ENCODE measurements around the gene KLHL17. TPM values are rescaled to one million over a fixed set of nuclear protein-coding genes. Genes with fewer than 3 reads are reported as not detected.

Gene KLHL17
- total and polyA plus RNA-seq, 10 donors, result 12.0 to 31.6 (median 18.8) TPM

GRCh38 chr1:962381-963300, 2.3 kb downstream of the KLHL17 start:
- Histone ChIP-seq H3K36me3 (peaks cover 0 to 34% (median 6%) of the 10 kb centered on the region in 6 donors), H3K4me3 (no peak overlapping the region), H3K9me3 (no peaks in the 10 kb centered on the region), H3K27me3 (replicated peaks in 1 of 7) (peaks cover 0 to 33% (median 0%) of the 10 kb centered on the region in 7 donors), H3K27ac (no peak overlapping the region), H3K4me1 (peaks cover 27 to 73% (median 51%) of the 10 kb centered on the region in 6 donors)
- DNase-seq, result no peak
- WGBS, 5 donors, result 86 to 94% (median 92%) methylated on average over 33 to 57 of the region's 57 CpGs
- intact Hi-C loops (cut with DNase I; ENCODE audit: low total_unique reads), result no loop called here
- TF ChIP-seq CTCF (IDR thresholded peaks at IDR 0.05 in 8 of 11, conservative IDR thresholded peaks at IDR 0.05 in 3 of 11) (no peak), POLR2A (IDR thresholded peaks at IDR 0.05) (no peak), POLR2AphosphoS5 (IDR thresholded peaks at IDR 0.05) (no peak)

- H3K9me3 ChIP-seq, result no peaks in the 10 kb centered on the region
- peaks cover 0 to 34% (median 6%) of the 10 kb centered on the region in 6 donors for H3K36me3 ChIP-seq
- intact Hi-C loops (cut with DNase I; ENCODE audit: low total_unique reads), result no loop called here
- WGBS, 5 donors, result 86 to 94% (median 94%) methylated on average over 8 to 16 of the region's 16 CpGs
- H3K27me3 ChIP-seq (replicated peaks in 1 of 7), result peaks cover 0 to 40% (median 0%) of the 10 kb centered on the region in 7 donors
- no peak overlapping the region for H3K4me3 ChIP-seq
- TF ChIP-seq POLR2AphosphoS5 (IDR thresholded peaks at IDR 0.05), result no peak
- no peak for TF ChIP-seq POLR2A (IDR thresholded peaks at IDR 0.05)
- TF ChIP-seq CTCF (IDR thresholded peaks at IDR 0.05 in 8 of 11, conservative IDR thresholded peaks at IDR 0.05 in 3 of 11), result no peak
- peaks cover 22 to 70% (median 45%) of the 10 kb centered on the region in 6 donors for H3K4me1 ChIP-seq
- H3K27ac ChIP-seq, result no peak overlapping the region
- DNase-seq, result no peak
Measured at GRCh38 chr1:963301-963651, 2.9 kb downstream of the KLHL17 start.

- WGBS, 5 donors, result 91 to 95% (median 94%) methylated on average over 32 to 47 of the region's 47 CpGs
- Histone ChIP-seq H3K36me3 (peaks cover 0 to 34% (median 6%) of the 10 kb centered on the region in 6 donors), H3K4me1 (peaks cover 18 to 63% (median 38%) of the 10 kb centered on the region in 6 donors), H3K27ac (no peak overlapping the region), H3K9me3 (no peaks in the 10 kb centered on the region), H3K27me3 (replicated peaks in 1 of 7) (peaks cover 0 to 46% (median 0%) of the 10 kb centered on the region in 7 donors), H3K4me3 (no peak overlapping the region)
- intact Hi-C loops (cut with DNase I; ENCODE audit: low total_unique reads), result no loop called here
- TF ChIP-seq POLR2AphosphoS5 (IDR thresholded peaks at IDR 0.05), result no peak
- no peak for TF ChIP-seq POLR2A (IDR thresholded peaks at IDR 0.05)
- TF ChIP-seq CTCF (IDR thresholded peaks at IDR 0.05 in 8 of 11, conservative IDR thresholded peaks at IDR 0.05 in 3 of 11), result no peak
- DNase-seq, result no peak
Measured at GRCh38 chr1:963746-964525, 3.6 kb downstream of the KLHL17 start.

Data from spleen (tissue), 11 donors.